Tibial artery (tissue), 4 donors: ENCODE results near the gene CYP1A1.

ENCODE experiments used
- DNase-seq, 2 donors: peaks; one replicate each; pipeline ENCODE4 v3.0.0-alpha.2; 2019
- H3K27ac ChIP-seq, 2 donors: fragments of 200-600 bp; sonication (generic) in 1 of 2; 1 replicate in 1 of 2; 2 replicates in 1 of 2; pipeline ENCODE4 v1.5.1; 2018 to 2019; ENCODE audit warnings: mild to moderate bottlenecking in 1 of 2
- H3K27me3 ChIP-seq, 2 donors: fragments of 200-600 bp; sonication (generic) in 1 of 2; one replicate each; pipeline versions ENCODE4 v1.5.1 to v1.6.0; 2016 to 2019
- H3K36me3 ChIP-seq, 3 donors: fragments of 200-600 bp; sonication (generic) in 2 of 3; one replicate each; pipeline ENCODE4 v1.5.1; 2016 to 2019; ENCODE audit warnings: mild to moderate bottlenecking in 2 of 3
- H3K4me1 ChIP-seq, 4 donors: fragments of 200-600 bp; sonication (generic) in 2 of 4; 1 replicate in 3 of 4; 2 replicates in 1 of 4; pipeline ENCODE4 v1.5.1; 2016 to 2019
- H3K4me3 ChIP-seq, 2 donors: fragments of 200-600 bp; sonication (generic) in 1 of 2; 1 replicate in 1 of 2; 2 replicates in 1 of 2; pipeline ENCODE4 v1.5.1; 2018 to 2019; ENCODE audit warnings: mild to moderate bottlenecking in 2 of 2
- H3K9me3 ChIP-seq, 3 donors: fragments of 200-600 bp; sonication (generic) in 1 of 3; one replicate each; pipeline ENCODE4 v1.5.1; 2016 to 2019
- intact Hi-C: fragments of 100-400 bp; cut with DNase I; formaldehyde crosslinking; loops from one replicate; pipeline ENCODE4 v1.15.0; 2023; ENCODE audit warnings: low total_unique reads
- TF ChIP-seq, protein P1 (sequence below), 2 experiments: fragments of 200-600 bp in 1 of 2; fragments of 450-650 bp in 1 of 2; IDR thresholded peaks; one replicate each; pipeline ENCODE4 v1.5.1; 2017 to 2019; ENCODE audit warnings: antibody characterized with exemption in 2 of 2, mild to moderate bottlenecking in 1 of 2, moderate library complexity in 1 of 2

Gene CYP1A1

DNA sequence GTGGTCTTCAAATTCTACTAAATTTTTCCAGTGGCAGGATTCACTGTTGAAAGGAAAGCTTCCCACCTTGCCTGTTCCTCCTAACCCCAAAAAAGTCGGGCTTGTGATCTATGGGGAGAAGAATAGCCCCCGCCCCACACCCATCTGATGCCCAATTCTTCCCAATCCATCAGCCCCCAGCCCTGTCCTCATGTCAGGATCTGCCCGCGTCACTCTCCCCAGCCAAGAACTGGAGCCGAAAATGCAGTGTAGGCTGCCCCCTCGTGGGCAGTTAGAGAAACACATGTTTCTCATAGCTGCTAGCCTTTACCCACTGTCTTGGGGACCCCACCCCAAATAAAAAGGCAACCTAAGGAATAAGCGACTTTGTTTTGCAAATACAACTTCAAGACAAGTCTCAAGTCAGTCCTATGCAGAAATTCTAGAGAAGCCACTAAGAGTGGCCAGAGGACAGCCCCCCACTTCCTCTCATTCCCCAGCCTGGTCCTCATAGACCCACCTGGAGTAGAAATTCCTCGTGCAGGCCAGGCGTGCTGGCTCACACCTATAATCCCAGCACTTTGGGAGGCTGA, 43.5 kb upstream of the CYP1A1 start:
- H3K27me3 ChIP-seq, result peaks cover 0 to 38% of the 10 kb centered on the region in 2 donors
- no peaks in the 10 kb centered on the region for H3K36me3 ChIP-seq
- TF ChIP-seq, protein P1, sequence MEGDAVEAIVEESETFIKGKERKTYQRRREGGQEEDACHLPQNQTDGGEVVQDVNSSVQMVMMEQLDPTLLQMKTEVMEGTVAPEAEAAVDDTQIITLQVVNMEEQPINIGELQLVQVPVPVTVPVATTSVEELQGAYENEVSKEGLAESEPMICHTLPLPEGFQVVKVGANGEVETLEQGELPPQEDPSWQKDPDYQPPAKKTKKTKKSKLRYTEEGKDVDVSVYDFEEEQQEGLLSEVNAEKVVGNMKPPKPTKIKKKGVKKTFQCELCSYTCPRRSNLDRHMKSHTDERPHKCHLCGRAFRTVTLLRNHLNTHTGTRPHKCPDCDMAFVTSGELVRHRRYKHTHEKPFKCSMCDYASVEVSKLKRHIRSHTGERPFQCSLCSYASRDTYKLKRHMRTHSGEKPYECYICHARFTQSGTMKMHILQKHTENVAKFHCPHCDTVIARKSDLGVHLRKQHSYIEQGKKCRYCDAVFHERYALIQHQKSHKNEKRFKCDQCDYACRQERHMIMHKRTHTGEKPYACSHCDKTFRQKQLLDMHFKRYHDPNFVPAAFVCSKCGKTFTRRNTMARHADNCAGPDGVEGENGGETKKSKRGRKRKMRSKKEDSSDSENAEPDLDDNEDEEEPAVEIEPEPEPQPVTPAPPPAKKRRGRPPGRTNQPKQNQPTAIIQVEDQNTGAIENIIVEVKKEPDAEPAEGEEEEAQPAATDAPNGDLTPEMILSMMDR (IDR thresholded peaks at IDR 0.05), result peak; percentile 74 to 90
- H3K27ac ChIP-seq, result no peak overlapping the region
- peak; percentile 65 to 74 for DNase-seq
- no peak overlapping the region for H3K4me3 ChIP-seq
- intact Hi-C loops, result no loop called here
- no peaks in the 10 kb centered on the region for H3K9me3 ChIP-seq
- peaks cover 0 to 16% (median 9%) of the 10 kb centered on the region in 4 donors for H3K4me1 ChIP-seq

DNA sequence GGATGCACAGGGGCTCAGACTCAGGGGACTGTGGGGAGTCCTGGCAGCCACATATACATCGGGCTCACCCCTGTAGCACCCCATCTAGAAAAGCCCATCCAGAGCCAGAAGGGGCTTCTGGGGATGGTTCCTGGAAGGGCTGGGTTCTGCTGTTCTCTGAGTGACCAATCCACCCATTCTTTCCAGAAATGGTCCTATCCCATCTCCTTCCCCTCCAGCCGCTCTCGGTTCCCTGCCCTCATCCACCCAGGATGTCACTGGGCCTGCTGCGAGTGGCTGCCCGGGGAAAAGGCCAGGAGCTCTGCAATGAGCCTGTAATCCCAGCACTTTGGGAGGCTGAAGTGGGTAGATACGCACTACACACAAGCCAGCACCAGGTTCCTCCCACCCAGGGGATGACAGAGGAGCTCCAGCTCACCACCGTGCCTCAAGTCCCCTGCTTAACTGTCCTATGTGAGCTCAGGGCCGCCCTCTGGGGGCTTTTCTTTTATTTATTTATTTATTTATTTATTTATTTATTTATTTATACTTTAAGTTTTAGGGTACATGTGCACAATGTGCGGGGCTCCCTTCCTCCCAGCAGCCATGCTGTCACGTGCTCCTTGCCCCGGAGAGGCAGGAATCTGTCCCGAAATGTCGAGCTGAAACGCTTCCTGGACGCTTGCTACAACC, 42.9 kb upstream of the CYP1A1 start:
- TF ChIP-seq, protein P1 (IDR thresholded peaks at IDR 0.05), result no peak
- Histone ChIP-seq H3K4me1 (peaks cover 0 to 16% (median 9%) of the 10 kb centered on the region in 4 donors), H3K4me3 (no peak overlapping the region), H3K27ac (no peak overlapping the region), H3K9me3 (no peaks in the 10 kb centered on the region), H3K36me3 (no peaks in the 10 kb centered on the region), H3K27me3 (peaks cover 0 to 45% of the 10 kb centered on the region in 2 donors)
- no peak for DNase-seq
- intact Hi-C loops, result no loop called here

DNA sequence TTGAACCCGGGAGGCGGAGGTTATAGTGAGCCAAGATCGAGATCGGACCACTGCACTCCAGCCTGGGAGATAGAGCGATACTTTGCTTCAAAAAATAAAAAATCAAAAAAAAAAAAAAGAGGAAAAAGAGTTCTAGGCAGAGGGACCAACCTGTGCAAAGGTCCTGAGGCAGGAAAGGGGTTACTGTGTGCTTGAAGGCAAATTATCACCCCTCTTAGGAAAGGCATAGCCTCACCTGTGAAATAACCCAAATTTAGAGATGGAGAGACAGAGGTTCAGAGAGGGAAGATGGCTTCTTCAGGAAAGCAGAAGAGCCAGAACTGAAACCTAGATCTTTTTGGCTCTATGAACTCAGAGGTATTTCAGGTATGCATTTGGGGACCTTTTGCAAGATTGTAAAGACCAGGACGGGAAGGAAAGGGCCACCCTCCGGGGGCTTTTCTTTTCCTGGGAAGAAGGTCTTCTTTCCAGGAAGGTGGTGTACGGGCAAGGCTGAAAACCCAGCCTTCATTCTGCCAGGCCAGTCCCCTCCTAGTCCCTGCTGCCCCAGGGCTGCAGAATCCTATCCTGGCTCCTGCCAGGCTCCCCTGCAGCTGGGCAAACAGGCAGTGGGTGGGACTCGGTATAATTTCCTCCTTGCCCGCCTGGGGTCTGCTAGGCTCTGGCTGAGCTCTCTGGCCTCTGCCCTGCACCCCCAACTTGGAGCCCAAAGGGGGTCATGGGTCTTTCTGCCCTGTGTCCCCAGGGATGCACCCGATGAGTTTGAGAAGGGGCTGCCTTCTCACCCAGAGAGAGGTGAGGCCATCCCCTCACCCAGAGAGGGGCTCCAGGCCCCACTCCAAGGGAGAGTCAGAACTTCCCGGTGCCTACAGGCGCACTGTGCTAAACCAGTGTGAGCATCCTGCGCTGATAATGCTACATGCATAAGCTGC, 42.1 kb upstream of the CYP1A1 start:
- no peaks in the 10 kb centered on the region for H3K36me3 ChIP-seq
- peaks cover 0 to 51% of the 10 kb centered on the region in 2 donors for H3K27me3 ChIP-seq
- H3K9me3 ChIP-seq, result no peaks in the 10 kb centered on the region
- no peak for DNase-seq
- no peak overlapping the region for H3K4me3 ChIP-seq
- no peak overlapping the region for H3K27ac ChIP-seq
- H3K4me1 ChIP-seq, result peaks cover 0 to 16% (median 9%) of the 10 kb centered on the region in 4 donors
- intact Hi-C loops, result no loop called here
- TF ChIP-seq, protein P1 (IDR thresholded peaks at IDR 0.05), result no peak

DNA sequence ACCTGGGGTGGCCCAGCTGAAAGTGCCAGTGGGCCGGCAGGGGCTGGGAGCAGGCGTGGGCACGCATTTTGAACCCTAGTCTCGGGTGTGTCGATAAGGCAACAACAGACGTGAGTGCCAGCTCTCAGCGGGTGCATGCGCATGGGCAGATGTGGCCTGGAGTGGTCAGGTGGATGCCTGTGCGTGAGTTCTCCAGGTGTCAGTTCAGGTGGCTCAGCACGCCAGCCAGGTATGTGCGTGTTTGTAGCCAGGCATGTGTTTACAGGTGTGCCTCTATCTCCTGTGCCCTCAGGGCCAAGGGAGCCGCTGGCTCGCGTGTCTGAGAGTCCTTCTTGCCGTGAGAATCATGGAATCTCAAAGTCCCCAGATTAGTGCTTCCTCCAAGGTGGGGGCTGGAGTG, 38.1 kb upstream of the CYP1A1 start:
- Histone ChIP-seq H3K4me1 (peaks cover 0 to 3% (median under 1%) of the 10 kb centered on the region in 4 donors), H3K36me3 (no peaks in the 10 kb centered on the region), H3K9me3 (no peaks in the 10 kb centered on the region), H3K4me3 (no peak overlapping the region), H3K27ac (no peak overlapping the region), H3K27me3 (peaks cover 0 to 45% of the 10 kb centered on the region in 2 donors)
- TF ChIP-seq, protein P1 (IDR thresholded peaks at IDR 0.05), result no peak
- DNase-seq, result no peak
- intact Hi-C loops, result no loop called here

DNA sequence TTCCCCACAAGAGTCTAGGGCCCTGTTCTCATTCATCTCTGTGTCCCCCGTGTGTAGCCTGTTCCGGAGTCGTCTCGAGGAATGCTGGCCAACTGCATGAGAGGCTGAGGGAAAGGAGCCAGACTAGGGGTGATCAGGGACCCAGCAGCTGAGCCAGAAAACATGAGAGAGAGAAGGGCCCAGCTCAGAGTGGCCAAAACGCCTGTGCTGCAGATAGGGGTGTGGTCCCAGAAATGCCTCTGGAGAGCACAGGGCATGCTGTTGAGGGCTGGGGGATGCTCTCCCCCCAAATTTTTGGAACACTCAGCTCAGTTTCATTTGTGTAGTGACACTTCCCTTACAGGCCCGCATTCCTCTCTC, 37.4 kb upstream of the CYP1A1 start:
- H3K4me1 ChIP-seq, result no peaks in the 10 kb centered on the region
- intact Hi-C loops, result no loop called here
- no peaks in the 10 kb centered on the region for H3K36me3 ChIP-seq
- H3K27me3 ChIP-seq, result peaks cover 0 to 39% of the 10 kb centered on the region in 2 donors
- no peak overlapping the region for H3K27ac ChIP-seq
- no peak for DNase-seq
- H3K9me3 ChIP-seq, result no peaks in the 10 kb centered on the region
- H3K4me3 ChIP-seq, result no peak overlapping the region
- TF ChIP-seq, protein P1 (IDR thresholded peaks at IDR 0.05), result no peak
